ENCODE data around the gene UBE2J1. TPM values are rescaled to one million over a fixed set of nuclear protein-coding genes. Genes with fewer than 3 reads are reported as not detected.

Gene UBE2J1
- total and polyA plus RNA-seq, 9 of the 15 experiments (the other 6 are each of a cell fraction or from before 2014, with no cell fraction given) = 11.6 to 32.6 (median 22.0) TPM

GRCh38 chr6:89368999-89369398 is 16.5 kb upstream of the UBE2J1 start:
- Histone ChIP-seq H3K9ac (ENCODE audit: insufficient read depth in 1 of 2, low read depth in 2 of 2, low read length in 2 of 2) (no peak overlapping the region), H3K79me2 (ENCODE audit: control insufficient read depth, insufficient read depth, low read length) (no peaks in the 10 kb centered on the region), H4K20me1 (replicated peaks; ENCODE audit: control insufficient read depth, insufficient read depth, low read length) (no peaks in the 10 kb centered on the region), H3K4me1 (replicated peaks in 1 of 2; ENCODE audit: control insufficient read depth in 2 of 2, insufficient read depth in 2 of 2, low read length in 2 of 2) (0 out of 5 replicates have a peak, but pooled peaks cover 0 to 3% of the 10 kb centered on the region in 2 experiments), H3K9me1 (ENCODE audit: control insufficient read depth, insufficient read depth, low read length) (no peaks in the 10 kb centered on the region), H3K9me3 (replicated peaks; ENCODE audit: control insufficient read depth, insufficient read depth, low read depth, low read length) (no peaks in the 10 kb centered on the region), H3K36me3 (ENCODE audit: control insufficient read depth, insufficient read depth, low read length) (no peaks in the 10 kb centered on the region), H3K4me2 (ENCODE audit: insufficient read depth, low read length) (no peak overlapping the region), H2AFZ (ENCODE audit: low read depth, low read length) (no peak overlapping the region), H3K27ac (ENCODE audit: extremely low read depth, low read depth, low read length) (no peak overlapping the region), H3K27me3 (ENCODE audit: control insufficient read depth in 2 of 2, insufficient read depth in 2 of 2, low read length in 2 of 2) (no peaks in the 10 kb centered on the region; a peak in 2 of 5 replicates), H3K4me3 (no peak overlapping the region)
- intact Hi-C loops (cut with micrococcal nuclease) (loop anchor here (1.0 to 2.0 kb wide), 2 partner anchors 58 to 386 kb away; no protein-coding TSS in a partner anchor), in situ Hi-C loops (cut with MboI) (no loop called here)
- FAIRE-seq (no peak), ATAC-seq (peak; percentile 46; the same call in 1 of the 3 replicates), DNase-seq (ENCODE audit: extremely low read depth in 1 of 4, low spot score in 3 of 4) (no peak)
- 28% methylated on average over 7 of the region's 7 CpGs for WGBS (ENCODE audit: insufficient coverage, low coverage, missing lambda C conversion rate)
- CTCF ChIA-PET (ENCODE audit: low intra/inter-chr PET ratio) = no interaction called here
- TF ChIP-seq, protein P1, sequence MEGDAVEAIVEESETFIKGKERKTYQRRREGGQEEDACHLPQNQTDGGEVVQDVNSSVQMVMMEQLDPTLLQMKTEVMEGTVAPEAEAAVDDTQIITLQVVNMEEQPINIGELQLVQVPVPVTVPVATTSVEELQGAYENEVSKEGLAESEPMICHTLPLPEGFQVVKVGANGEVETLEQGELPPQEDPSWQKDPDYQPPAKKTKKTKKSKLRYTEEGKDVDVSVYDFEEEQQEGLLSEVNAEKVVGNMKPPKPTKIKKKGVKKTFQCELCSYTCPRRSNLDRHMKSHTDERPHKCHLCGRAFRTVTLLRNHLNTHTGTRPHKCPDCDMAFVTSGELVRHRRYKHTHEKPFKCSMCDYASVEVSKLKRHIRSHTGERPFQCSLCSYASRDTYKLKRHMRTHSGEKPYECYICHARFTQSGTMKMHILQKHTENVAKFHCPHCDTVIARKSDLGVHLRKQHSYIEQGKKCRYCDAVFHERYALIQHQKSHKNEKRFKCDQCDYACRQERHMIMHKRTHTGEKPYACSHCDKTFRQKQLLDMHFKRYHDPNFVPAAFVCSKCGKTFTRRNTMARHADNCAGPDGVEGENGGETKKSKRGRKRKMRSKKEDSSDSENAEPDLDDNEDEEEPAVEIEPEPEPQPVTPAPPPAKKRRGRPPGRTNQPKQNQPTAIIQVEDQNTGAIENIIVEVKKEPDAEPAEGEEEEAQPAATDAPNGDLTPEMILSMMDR (IDR thresholded peaks at IDR 0.05 in 2 of 3, conservative IDR thresholded peaks at IDR 0.05 in 1 of 3; ENCODE audit: insufficient read depth in 2 of 3, low read depth in 1 of 3, low read length in 3 of 3) = peak in 1 of 3 experiments; percentile 37; a peak in 3 of 6 replicates
- TF ChIP-seq FOXJ2 (tag; IDR thresholded peaks at IDR 0.05) = no peak
- peak; percentile 19 to 23; a peak in 2 of 4 replicates for TF ChIP-seq RAD21 (CRISPR knock-in tag; conservative IDR thresholded peaks at IDR 0.05 in 1 of 2, IDR thresholded peaks at IDR 0.05 in 1 of 2)
- BruUV-seq (replicated peaks) = no TSS peak
- POLR2A ChIA-PET = no interaction called here
